Hepatocyte (in vitro differentiated cells): Measurements from ENCODE around the gene CRYAA. TPM values are rescaled to one million over a fixed set of nuclear protein-coding genes. Genes with fewer than 3 reads are reported as not detected.
"Not testable (repeated sequence)": the region's sequence is repeated elsewhere in the genome, so short reads cannot be mapped to it uniquely, and the experiment has no call there.

Experiments used
- DNase-seq: peaks from one replicate; pipeline ENCODE4 v3.0.0-alpha.2; 2016; ENCODE audit warnings: low spot score
- H2AFZ ChIP-seq: fragments of 200-600 bp; sonication (generic); 2 replicates; pipeline ENCODE4 v1.6.0; 2016; ENCODE audit warnings: antibody characterized with exemption, mild to moderate bottlenecking
- H3K27ac ChIP-seq: fragments of 200-600 bp; sonication (generic); 2 replicates; pipeline ENCODE4 v1.5.1; 2016; ENCODE audit warnings: mild to moderate bottlenecking
- H3K27me3 ChIP-seq: fragments of 200-600 bp; sonication (generic); 2 replicates; pipeline ENCODE4 v1.6.1; 2016
- H3K36me3 ChIP-seq: fragments of 200-600 bp; sonication (generic); replicated peaks from 2 replicates; pipeline ENCODE4 v1.5.1; 2016; ENCODE audit warnings: low read depth; ENCODE audit not compliant: insufficient read depth
- H3K4me1 ChIP-seq: fragments of 200-600 bp; sonication (generic); 2 replicates; pipeline ENCODE4 v1.5.1; 2016; ENCODE audit warnings: mild to moderate bottlenecking, moderate library complexity; ENCODE audit not compliant: insufficient read depth
- H3K4me2 ChIP-seq: fragments of 200-600 bp; sonication (generic); 2 replicates; pipeline ENCODE4 v1.6.0; 2016
- H3K4me3 ChIP-seq: fragments of 200-600 bp; sonication (generic); 2 replicates; pipeline ENCODE4 v1.5.1; 2016; ENCODE audit warnings: mild to moderate bottlenecking
- H3K79me2 ChIP-seq: fragments of 200-600 bp; sonication (generic); 2 replicates; pipeline ENCODE4 v1.6.0; 2017; ENCODE audit warnings: mild to moderate bottlenecking
- H3K9me2 ChIP-seq: fragments of 200-600 bp; sonication (generic); replicated peaks from 2 replicates; pipeline ENCODE4 v1.6.0; 2017; ENCODE audit warnings: mild to moderate bottlenecking; ENCODE audit not compliant: insufficient read depth
- H3K9me3 ChIP-seq: fragments of 200-600 bp; sonication (generic); 2 replicates; pipeline ENCODE4 v1.5.1; 2016; ENCODE audit warnings: low read depth, mild to moderate bottlenecking
- H4K20me1 ChIP-seq: fragments of 200-600 bp; sonication (generic); 2 replicates; pipeline ENCODE4 v1.6.0; 2016; ENCODE audit warnings: mild to moderate bottlenecking; ENCODE audit not compliant: insufficient read depth, poor library complexity, severe bottlenecking
- WGBS: methylation state at CpG from one replicate; pipeline ENCODE4 v1.1.6; 2016; ENCODE audit warnings: low lambda C conversion rate; ENCODE audit errors: missing lambda C conversion rate; 5-methylcytosine and 5-hydroxymethylcytosine counted together
- polyA plus RNA-seq: library from polyadenylated mRNA; unstranded; fragments of >200 nt; fragmentation: Nextera tagmentation; extraction: Ambion mirVana; gene quantifications from 2 replicates; pipeline ENCODE4 v1.2.1, GENCODE V29; 2016
- total RNA-seq: library from RNA; depleted of rRNA; stranded (reverse); fragments of >200 nt; gene quantifications from 2 replicates; pipeline ENCODE4 v1.2.3, GENCODE V29; 2014

Gene CRYAA
- total and polyA plus RNA-seq, 2 experiments from 2014 or later: not detected

DNA sequence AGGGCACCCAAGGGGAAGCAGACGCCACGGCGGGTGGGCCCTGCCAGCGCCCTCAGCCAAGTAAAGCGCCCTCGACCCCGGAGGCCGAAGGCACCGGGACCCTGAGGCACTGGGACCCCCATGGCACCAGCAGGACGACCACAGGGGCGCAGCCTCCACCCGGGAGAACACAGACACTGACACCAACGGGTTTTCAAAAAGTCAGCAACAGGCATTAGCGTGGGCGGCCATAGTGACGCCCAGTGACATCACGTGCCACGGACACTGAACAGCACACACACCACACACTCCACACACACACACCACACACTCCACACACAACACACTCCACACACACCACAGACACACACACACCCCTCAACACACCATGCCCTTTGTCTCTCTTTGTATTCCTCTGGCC is 4.6 kb downstream of the CRYAA start:
- not testable (repeated sequence) for H3K4me1 ChIP-seq, H3K4me2 ChIP-seq, H3K36me3 ChIP-seq, H4K20me1 ChIP-seq, H2AFZ ChIP-seq, H3K79me2 ChIP-seq, H3K4me3 ChIP-seq, DNase-seq, H3K27ac ChIP-seq, H3K9me3 ChIP-seq, H3K27me3 ChIP-seq, H3K9me2 ChIP-seq
- no CpG with 5 or more reads among the region's 18 CpGs for WGBS

DNA sequence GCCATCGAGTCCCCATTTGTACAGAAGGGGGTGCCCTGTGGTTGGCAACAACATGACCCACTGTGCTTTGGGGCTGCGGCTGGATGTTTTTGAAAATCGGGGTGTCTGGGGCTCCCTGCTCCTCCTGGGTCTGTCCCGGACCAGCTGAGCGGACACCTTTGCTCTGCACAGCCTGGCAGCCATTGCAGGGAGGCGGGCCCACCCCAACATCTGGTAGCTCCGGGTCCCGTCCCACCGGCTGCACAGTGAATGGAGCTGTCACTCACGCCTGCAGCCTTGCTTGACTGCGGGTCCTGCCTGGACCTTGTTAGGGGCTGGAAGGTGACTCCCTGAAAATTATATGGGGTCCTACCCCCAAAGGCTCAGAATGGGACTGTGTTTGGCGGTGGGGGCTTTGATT is 5.1 kb downstream of the CRYAA start:
- not testable (repeated sequence) for DNase-seq, H3K4me3 ChIP-seq, H3K27ac ChIP-seq, H3K4me2 ChIP-seq, H4K20me1 ChIP-seq, H2AFZ ChIP-seq, H3K79me2 ChIP-seq, H3K9me3 ChIP-seq, H3K27me3 ChIP-seq, H3K36me3 ChIP-seq, H3K9me2 ChIP-seq, H3K4me1 ChIP-seq
- 75% methylated on average over 8 of the region's 12 CpGs for WGBS

DNA sequence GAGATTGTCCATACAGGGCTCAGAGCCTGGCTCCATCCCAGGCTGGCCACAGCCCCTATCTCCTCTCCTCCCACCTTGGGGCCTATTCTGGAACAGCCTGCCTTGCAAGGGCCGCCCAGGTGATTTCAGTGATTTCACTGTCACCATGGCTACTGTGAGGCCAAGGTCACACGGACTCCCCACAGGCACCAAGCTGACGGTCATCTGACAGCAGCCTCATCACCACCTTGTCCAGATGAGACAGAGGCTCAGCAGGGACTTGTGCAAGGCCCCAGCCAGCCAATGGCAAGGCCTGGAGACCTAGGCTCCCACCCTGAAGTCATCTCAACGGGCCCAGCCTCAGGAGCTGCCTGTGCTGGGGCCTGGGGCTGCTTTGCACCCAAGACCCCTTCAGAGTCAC is 6.2 kb downstream of the CRYAA start:
- H3K27ac ChIP-seq, H3K79me2 ChIP-seq, H3K9me2 ChIP-seq, H4K20me1 ChIP-seq, H3K36me3 ChIP-seq, H3K9me3 ChIP-seq, H3K4me1 ChIP-seq, H3K4me2 ChIP-seq, H2AFZ ChIP-seq, H3K4me3 ChIP-seq, H3K27me3 ChIP-seq, DNase-seq: not testable (repeated sequence)
- WGBS: no CpG with 5 or more reads among the region's 4 CpGs

DNA sequence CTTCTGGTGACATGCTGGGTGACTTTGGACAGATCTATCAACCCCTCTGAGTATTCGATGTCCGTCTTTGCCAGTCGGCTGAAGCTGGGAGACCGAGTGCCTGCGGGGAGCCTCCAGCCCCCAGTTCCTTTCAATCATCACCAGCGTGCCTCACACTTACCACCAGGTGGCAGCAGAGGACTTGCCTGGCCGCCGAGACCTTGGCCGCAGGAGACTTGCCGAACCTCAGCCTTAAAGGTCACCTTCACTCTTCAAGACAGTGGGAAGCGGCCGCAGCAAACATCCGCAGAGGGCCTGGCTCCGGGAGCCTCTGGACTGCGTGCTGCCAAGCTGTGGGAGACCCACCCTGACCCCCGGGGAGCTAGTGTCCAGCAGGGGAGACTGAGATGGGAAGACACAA is 7.8 kb downstream of the CRYAA start:
- H3K27me3 ChIP-seq, H3K4me1 ChIP-seq, H2AFZ ChIP-seq, H3K9me3 ChIP-seq, H3K9me2 ChIP-seq, H4K20me1 ChIP-seq, DNase-seq, H3K79me2 ChIP-seq, H3K4me2 ChIP-seq, H3K36me3 ChIP-seq, H3K27ac ChIP-seq, H3K4me3 ChIP-seq: not testable (repeated sequence)
- WGBS: no CpG with 5 or more reads among the region's 16 CpGs

DNA sequence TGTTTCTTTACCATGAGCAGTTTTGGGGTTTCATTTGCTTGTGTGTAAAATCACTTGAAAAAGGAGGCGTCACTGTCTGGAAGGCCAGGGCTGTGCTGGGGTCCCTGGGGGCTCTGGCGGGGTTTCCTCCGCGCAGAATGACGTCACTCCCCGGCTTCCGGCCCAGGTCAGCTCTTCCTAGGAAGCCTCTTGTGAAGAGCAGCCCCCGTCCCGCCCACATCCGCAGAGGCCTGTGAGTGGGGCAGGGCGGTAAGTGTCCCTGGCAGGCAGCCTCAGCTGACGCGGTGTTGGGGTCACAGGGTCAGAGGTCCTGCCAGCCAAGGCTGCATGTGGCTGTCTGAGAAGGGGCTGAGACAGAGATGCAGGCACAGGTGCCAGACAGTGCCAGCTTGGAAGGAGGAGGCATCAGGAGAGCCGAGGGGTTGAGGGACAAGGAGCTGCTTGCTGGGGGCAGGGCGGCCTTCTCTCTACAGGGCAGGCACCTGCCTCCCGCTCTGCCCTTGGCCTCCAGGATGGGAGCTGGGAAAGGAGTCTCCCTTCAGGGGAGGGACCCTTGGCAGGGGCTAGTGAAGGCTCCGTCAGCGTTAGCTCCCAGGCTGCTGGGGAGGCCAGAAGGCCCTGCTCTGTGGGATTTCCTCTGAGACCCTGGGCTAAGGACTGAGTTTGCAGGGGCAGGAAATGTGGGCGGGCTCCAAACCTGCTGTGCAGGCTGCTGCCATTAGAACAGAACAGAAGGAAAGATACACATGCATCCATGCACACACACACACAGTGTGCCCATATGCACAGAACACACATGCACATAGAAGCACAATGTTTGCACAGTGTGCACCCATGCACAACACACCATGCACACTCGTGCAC is 8.5 kb downstream of the CRYAA start:
- H3K9me2 ChIP-seq, H3K27ac ChIP-seq, H3K4me3 ChIP-seq, H4K20me1 ChIP-seq, H3K4me1 ChIP-seq, H3K36me3 ChIP-seq, H3K27me3 ChIP-seq, H3K9me3 ChIP-seq, H2AFZ ChIP-seq, DNase-seq, H3K79me2 ChIP-seq, H3K4me2 ChIP-seq: not testable (repeated sequence)
- no CpG with 5 or more reads among the region's 20 CpGs for WGBS

DNA sequence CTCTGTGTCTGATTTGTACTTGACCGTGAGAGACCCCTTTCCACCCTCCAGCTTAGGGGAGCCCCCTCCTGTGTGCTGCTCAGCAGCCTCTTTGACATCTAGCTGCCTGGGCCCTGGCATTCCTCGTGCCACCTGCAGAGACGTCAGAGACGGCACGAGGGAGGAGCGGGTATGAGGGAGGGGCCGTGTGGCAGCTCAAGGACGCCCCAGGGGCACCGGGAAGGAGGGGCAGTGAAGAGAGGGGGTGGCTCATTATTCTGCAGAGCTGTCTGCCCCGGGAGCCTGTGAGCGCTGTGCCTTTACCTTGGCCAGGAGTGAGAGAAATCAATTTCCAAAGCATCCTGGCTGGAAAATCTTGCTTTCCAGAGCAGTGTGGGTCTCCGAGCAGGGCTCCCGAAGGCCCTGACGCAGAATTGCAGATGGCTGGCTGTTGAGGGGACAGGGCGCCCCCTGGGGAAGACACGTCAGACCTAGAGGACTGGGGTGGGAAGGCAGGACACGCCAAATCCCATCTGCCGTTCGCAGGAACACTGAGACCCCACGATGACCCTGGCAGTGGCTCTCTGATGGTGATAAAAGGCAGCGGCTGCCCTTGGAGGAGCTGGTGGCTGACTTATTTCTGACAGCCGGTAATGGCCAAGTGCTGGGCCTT is 9.5 kb downstream of the CRYAA start:
- no CpG with 5 or more reads among the region's 22 CpGs for WGBS
- H3K27me3 ChIP-seq, H3K36me3 ChIP-seq, H3K9me2 ChIP-seq, H3K4me1 ChIP-seq, DNase-seq, H3K79me2 ChIP-seq, H3K9me3 ChIP-seq, H3K4me3 ChIP-seq, H3K4me2 ChIP-seq, H2AFZ ChIP-seq, H4K20me1 ChIP-seq, H3K27ac ChIP-seq: not testable (repeated sequence)

DNA sequence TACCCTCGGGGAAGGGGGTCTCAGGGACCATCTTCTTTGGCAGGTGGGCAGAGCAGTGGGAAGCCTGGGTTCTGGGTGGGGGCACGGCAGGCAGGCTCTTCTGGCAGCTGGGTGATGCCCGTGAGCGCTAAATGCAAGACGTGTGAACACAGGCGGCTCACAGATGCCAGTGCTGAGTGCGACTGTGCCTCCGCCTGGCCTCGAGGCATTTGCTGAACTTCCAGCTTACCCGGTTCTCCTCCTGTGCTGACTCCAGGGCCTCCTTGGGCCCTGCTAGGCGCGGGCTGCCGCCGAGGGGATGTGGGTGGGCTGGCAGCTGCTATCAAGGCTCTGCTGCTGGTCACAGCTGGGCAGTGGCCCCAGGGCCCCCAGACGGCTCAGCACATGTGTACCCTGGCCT is 12.2 kb downstream of the CRYAA start:
- no CpG with 5 or more reads among the region's 15 CpGs for WGBS
- H3K9me3 ChIP-seq, H3K4me1 ChIP-seq, H3K36me3 ChIP-seq, H3K4me3 ChIP-seq, H4K20me1 ChIP-seq, H3K27ac ChIP-seq, H3K4me2 ChIP-seq, H2AFZ ChIP-seq, DNase-seq, H3K27me3 ChIP-seq, H3K79me2 ChIP-seq, H3K9me2 ChIP-seq: not testable (repeated sequence)

DNA sequence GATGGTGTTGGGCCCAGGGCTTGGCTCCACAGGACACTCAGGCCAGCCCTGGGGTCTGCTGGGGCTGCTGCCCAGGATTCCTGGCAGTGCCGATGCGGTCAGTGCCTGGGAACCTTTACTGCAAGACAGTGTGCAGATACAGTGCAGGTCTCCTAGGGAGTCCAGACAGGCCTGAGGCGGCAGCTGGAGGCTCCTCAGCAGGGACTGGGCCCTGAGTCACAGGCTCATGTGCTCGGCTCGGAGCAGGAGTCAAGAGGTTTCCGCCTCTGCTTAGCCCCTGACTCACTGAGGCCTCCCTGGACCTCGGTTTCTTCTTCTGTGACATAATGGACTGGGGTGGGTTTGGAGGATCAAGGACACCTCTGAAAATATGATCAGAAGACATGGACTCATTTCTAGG is 18.5 kb downstream of the CRYAA start:
- H3K27ac ChIP-seq, H4K20me1 ChIP-seq, DNase-seq, H3K4me3 ChIP-seq, H2AFZ ChIP-seq, H3K79me2 ChIP-seq, H3K9me3 ChIP-seq, H3K27me3 ChIP-seq, H3K4me2 ChIP-seq, H3K4me1 ChIP-seq, H3K36me3 ChIP-seq, H3K9me2 ChIP-seq: not testable (repeated sequence)
- 83% methylated on average over 1 of the region's 7 CpGs for WGBS
